Thymus (tissue), 14 donors: ENCODE data around the gene ACTA1. TPM values are rescaled to one million over a fixed set of nuclear protein-coding genes. Genes with fewer than 3 reads are reported as not detected.
"Not testable (repeated sequence)": the region's sequence is repeated elsewhere in the genome, so short reads cannot be mapped to it uniquely, and the experiment has no call there.

Source experiments
- DNase-seq, 9 donors: peaks; one replicate each; pipeline ENCODE4 v3.0.0-alpha.2; 2013; ENCODE audit warnings: low spot score in 9 of 9, low read depth in 6 of 9, missing footprints in 1 of 9
- H3K27ac ChIP-seq, 2 donors: one replicate each; pipeline ENCODE4 v1.5.1; 2013; ENCODE audit warnings: control low read depth in 1 of 2, low read depth in 1 of 2, low read length in 1 of 2, mild to moderate bottlenecking in 1 of 2, moderate library complexity in 1 of 2
- H3K27me3 ChIP-seq, 2 donors: one replicate each; pipeline ENCODE4 v1.5.1; 2013; ENCODE audit warnings: low read length in 1 of 2; ENCODE audit not compliant: control insufficient read depth in 2 of 2, insufficient read depth in 1 of 2
- H3K36me3 ChIP-seq, 2 donors: one replicate each; pipeline ENCODE4 v1.5.1; 2013; ENCODE audit warnings: low read length in 1 of 2, mild to moderate bottlenecking in 1 of 2, moderate library complexity in 1 of 2; ENCODE audit not compliant: control insufficient read depth in 2 of 2, insufficient read depth in 2 of 2
- H3K4me1 ChIP-seq, 2 donors: one replicate each; pipeline ENCODE4 v1.5.1; 2013; ENCODE audit warnings: low read length in 2 of 2; ENCODE audit not compliant: control insufficient read depth in 2 of 2, insufficient read depth in 2 of 2
- H3K4me3 ChIP-seq, 2 donors: one replicate each; pipeline ENCODE4 v1.5.1; 2013; ENCODE audit warnings: low read length in 2 of 2, control low read depth in 1 of 2, mild to moderate bottlenecking in 1 of 2
- H3K9me3 ChIP-seq, 2 donors: one replicate each; pipeline ENCODE4 v1.5.1; 2013; ENCODE audit warnings: low read length in 1 of 2, mild to moderate bottlenecking in 1 of 2; ENCODE audit not compliant: control insufficient read depth in 2 of 2, insufficient read depth in 1 of 2
- WGBS: extraction: QIAGEN DNeasy Blood & Tissue Kit; methylation state at CpG from one replicate; pipeline ENCODE4 v1.1.7; 2013; 5-methylcytosine and 5-hydroxymethylcytosine counted together
- long read RNA-seq, 10 donors: transcript quantifications; one replicate each; lab custom pipeline, GENCODE V29; 2026
- polyA plus RNA-seq: library from polyadenylated mRNA; stranded (reverse); fragments of 200-250 nt; gene quantifications from one replicate; pipeline ENCODE4 v1.2.3, GENCODE V29; 2013
- total RNA-seq: library from RNA; stranded (reverse); fragments of 120-200 nt; gene quantifications from one replicate; pipeline ENCODE4 v1.2.4, GENCODE V29; 2013
- donor health status: healthy.

ACTA1 gene
- total RNA-seq (1.5 TPM), polyA plus RNA-seq (6.4 TPM)
- long read RNA-seq, donor 1, partial matches to known transcripts: 0 of 2 reads
- long read RNA-seq, donor 1, other reads (novel, unspliced or antisense): 0 of 2 reads
- long read RNA-seq, donor 2, transcript ACTA1-202 (7 exons, 1,491 nt): major isoform, 9 of 9 reads
- long read RNA-seq, donor 2, partial matches to known transcripts: 0 of 9 reads
- long read RNA-seq, donor 2, other reads (novel, unspliced or antisense): 0 of 9 reads
- long read RNA-seq, donor 3, transcript ACTA1-202 (7 exons, 1,491 nt): major isoform, 5 of 5 reads
- long read RNA-seq, donor 3, partial matches to known transcripts: 0 of 5 reads
- long read RNA-seq, donor 3, other reads (novel, unspliced or antisense): 0 of 5 reads
- long read RNA-seq, donor 4, partial matches to known transcripts: 0 of 2 reads
- long read RNA-seq, donor 4, other reads (novel, unspliced or antisense): 0 of 2 reads
- long read RNA-seq, donor 5, transcript ACTA1-202 (7 exons, 1,491 nt): major isoform, 5 of 5 reads
- long read RNA-seq, donor 5, partial matches to known transcripts: 0 of 5 reads
- long read RNA-seq, donor 5, other reads (novel, unspliced or antisense): 0 of 5 reads
- long read RNA-seq, donor 6, transcript ACTA1-202 (7 exons, 1,491 nt): major isoform, 8 of 8 reads
- long read RNA-seq, donor 6, partial matches to known transcripts: 0 of 8 reads
- long read RNA-seq, donor 6, other reads (novel, unspliced or antisense): 0 of 8 reads
- long read RNA-seq, donor 7, transcript ACTA1-202 (7 exons, 1,491 nt): major isoform, 26 of 26 reads
- long read RNA-seq, donor 7, partial matches to known transcripts: 0 of 26 reads
- long read RNA-seq, donor 7, other reads (novel, unspliced or antisense): 0 of 26 reads
- long read RNA-seq, donor 8, transcript ACTA1-202 (7 exons, 1,491 nt): major isoform, 7 of 7 reads
- long read RNA-seq, donor 8, partial matches to known transcripts: 0 of 7 reads
- long read RNA-seq, donor 8, other reads (novel, unspliced or antisense): 0 of 7 reads
- long read RNA-seq, donor 9: 0 reads
- long read RNA-seq, donor 10: 0 reads

- DNase-seq: no peak
- 5% methylated on average over 51 of the region's 51 CpGs for WGBS
Observed at GRCh38 chr1:229434005-229434640, at the start of gene ACTA1. ACTA1 (minus strand) TSS chr1:229434094; CDS start chr1:229433115, 979 bp downstream.

GRCh38 chr1:229482511-229482910 is 48.6 kb upstream of the ACTA1 start:
- H3K36me3 ChIP-seq: peaks cover 44 to 76% of the 10 kb centered on the region in 2 donors
- H3K4me3 ChIP-seq: no peak overlapping the region
- no peak for DNase-seq
- no peaks in the 10 kb centered on the region for H3K27me3 ChIP-seq
- WGBS: 99% methylated on average over 5 of the region's 5 CpGs
- H3K4me1 ChIP-seq: no peaks in the 10 kb centered on the region
- H3K9me3 ChIP-seq: no peaks in the 10 kb centered on the region
- no peak overlapping the region for H3K27ac ChIP-seq

More at GRCh38 chr1:229434005-229434640, at the start of gene ACTA1:
- H3K27me3 ChIP-seq: peaks cover 63 to 82% of the 10 kb centered on the region in 2 donors
- peaks cover 0 to 9% of the 10 kb centered on the region in 2 donors for H3K4me1 ChIP-seq
- no peak within 1 kb of the TSS for H3K4me3 ChIP-seq
- no peak within 1 kb of the TSS for H3K27ac ChIP-seq
- H3K9me3 ChIP-seq: peaks cover 1 to 3% of the 10 kb centered on the region in 2 donors
- H3K36me3 ChIP-seq: no peaks in the 10 kb centered on the region

- H3K27ac ChIP-seq: no peak overlapping the region
Observed at GRCh38 chr1:229480495-229480894, 46.6 kb upstream of the ACTA1 start.

GRCh38 chr1:229479660-229480399 is 45.9 kb upstream of the ACTA1 start:
- Histone ChIP-seq H3K36me3 (peaks cover 45 to 73% of the 10 kb centered on the region in 2 donors), H3K4me1 (no peaks in the 10 kb centered on the region), H3K4me3 (no peak overlapping the region), H3K9me3 (no peaks in the 10 kb centered on the region), H3K27ac (peak overlapping the region in 1 of 2 donors; percentile 8), H3K27me3 (no peaks in the 10 kb centered on the region)
- no peak for DNase-seq
- WGBS: 94% methylated on average over 10 of the region's 10 CpGs

More at GRCh38 chr1:229480495-229480894, 46.6 kb upstream of the ACTA1 start:
- H3K27me3 ChIP-seq: no peaks in the 10 kb centered on the region
- H3K4me1 ChIP-seq: no peaks in the 10 kb centered on the region
- H3K36me3 ChIP-seq: peaks cover 39 to 71% of the 10 kb centered on the region in 2 donors
- H3K4me3 ChIP-seq: no peak overlapping the region
- DNase-seq: no peak
- 98% methylated on average over 7 of the region's 7 CpGs for WGBS
- no peaks in the 10 kb centered on the region for H3K9me3 ChIP-seq

- Histone ChIP-seq H3K27me3 (no peaks in the 10 kb centered on the region), H3K4me3 (no peak overlapping the region), H3K4me1 (no peaks in the 10 kb centered on the region), H3K36me3 (peaks cover 54 to 77% of the 10 kb centered on the region in 2 donors), H3K27ac (no peak overlapping the region), H3K9me3 (no peaks in the 10 kb centered on the region)
- WGBS: 95% methylated on average over 1 of the region's 1 CpG
- no peak for DNase-seq
Observed at GRCh38 chr1:229478852-229479251, 45.0 kb upstream of the ACTA1 start.

GRCh38 chr1:229475859-229476258 is 42.0 kb upstream of the ACTA1 start:
- not testable (repeated sequence) for H3K27me3 ChIP-seq, H3K4me3 ChIP-seq, H3K9me3 ChIP-seq, H3K4me1 ChIP-seq, H3K27ac ChIP-seq, DNase-seq
- WGBS: 94% methylated on average over 13 of the region's 13 CpGs
- H3K36me3 ChIP-seq: peaks cover 57 to 68% of the 10 kb centered on the region in 2 donors

- no peak for DNase-seq
- WGBS: 97% methylated on average over 2 of the region's 2 CpGs
- no peaks in the 10 kb centered on the region for H3K27me3 ChIP-seq
- H3K4me3 ChIP-seq: no peak overlapping the region
- H3K36me3 ChIP-seq: peaks cover 58 to 73% of the 10 kb centered on the region in 2 donors
- H3K4me1 ChIP-seq: no peaks in the 10 kb centered on the region
- no peaks in the 10 kb centered on the region for H3K9me3 ChIP-seq
- H3K27ac ChIP-seq: no peak overlapping the region
Observed at GRCh38 chr1:229474509-229474908, 40.6 kb upstream of the ACTA1 start.

- H3K9me3 ChIP-seq: peaks cover 0 to 3% of the 10 kb centered on the region in 2 donors
- WGBS: 98% methylated on average over 3 of the region's 3 CpGs
- H3K36me3 ChIP-seq: peaks cover 51 to 78% of the 10 kb centered on the region in 2 donors
- DNase-seq: no peak
- H3K27ac ChIP-seq: no peak overlapping the region
- H3K4me3 ChIP-seq: no peak overlapping the region
- no peaks in the 10 kb centered on the region for H3K27me3 ChIP-seq
- no peaks in the 10 kb centered on the region for H3K4me1 ChIP-seq
Observed at GRCh38 chr1:229471175-229471574, 37.3 kb upstream of the ACTA1 start.
